HEK293 (cell line): ENCODE results near the gene COPZ1.

Experiments
- OVOL3 ChIP-seq: fragments of 450-650 bp; formaldehyde crosslinking; IDR thresholded peaks from 2 replicates; pipeline ENCODE4 v1.5.1; 2016; ENCODE audit warnings: missing biosample characterization, missing genetic modification characterization
- REPIN1 ChIP-seq: fragments of 450-650 bp; formaldehyde crosslinking; IDR thresholded peaks from 2 replicates; pipeline ENCODE4 v1.5.1; 2017; ENCODE audit warnings: missing biosample characterization, missing genetic modification characterization, low read depth
- SP3 ChIP-seq: fragments of 450-650 bp; formaldehyde crosslinking; IDR thresholded peaks from 2 replicates; pipeline ENCODE4 v1.5.1; 2016; ENCODE audit warnings: missing biosample characterization, missing genetic modification characterization
- TCF7L2 ChIP-seq: IDR thresholded peaks from 2 replicates; pipeline ENCODE4 v1.6.1; 2011; ENCODE audit warnings: low read depth, mild to moderate bottlenecking, inconsistent platforms, low read length, moderate library complexity, borderline replicate concordance
- ZBTB17 ChIP-seq: fragments of 450-650 bp; formaldehyde crosslinking; IDR thresholded peaks from 2 replicates; pipeline ENCODE4 v1.5.1; 2016; ENCODE audit warnings: missing biosample characterization, missing genetic modification characterization
- ZFHX2 ChIP-seq: fragments of 450-650 bp; formaldehyde crosslinking; conservative IDR thresholded peaks from 2 replicates; pipeline ENCODE4 v1.5.1; 2016; ENCODE audit warnings: missing biosample characterization, missing genetic modification characterization
- ZNF174 ChIP-seq: fragments of 450-650 bp; formaldehyde crosslinking; IDR thresholded peaks from 2 replicates; pipeline ENCODE4 v1.5.0; 2017; ENCODE audit warnings: missing biosample characterization, mild to moderate bottlenecking, missing genetic modification characterization
- ZNF214 ChIP-seq: fragments of 450-650 bp; formaldehyde crosslinking; IDR thresholded peaks from 2 replicates; pipeline ENCODE4 v1.5.1; 2017; ENCODE audit warnings: missing biosample characterization, mild to moderate bottlenecking, missing genetic modification characterization, borderline replicate concordance
- ZNF223 ChIP-seq: fragments of 450-650 bp; formaldehyde crosslinking; IDR thresholded peaks from 2 replicates; pipeline ENCODE4 v1.5.1; 2016; ENCODE audit warnings: missing biosample characterization, missing genetic modification characterization
- ZNF274 ChIP-seq, 2 experiments: fragments of 200-500 bp in 1 of 2; fragments of 450-650 bp in 1 of 2; sonication (Bioruptor generic) in 1 of 2; formaldehyde crosslinking in 1 of 2; IDR thresholded peaks; 2 replicates each; pipeline versions ENCODE4 v1.5.1 to v1.6.1; 2014 to 2016; ENCODE audit warnings: borderline replicate concordance in 1 of 2, inconsistent platforms in 1 of 2, low read length in 1 of 2, missing biosample characterization in 1 of 2, missing genetic modification characterization in 1 of 2
- ZNF341 ChIP-seq: fragments of 450-650 bp; formaldehyde crosslinking; IDR thresholded peaks from 2 replicates; pipeline ENCODE4; 2016; ENCODE audit warnings: low read depth, missing biosample characterization, missing genetic modification characterization
- ZNF350 ChIP-seq: fragments of 450-650 bp; formaldehyde crosslinking; IDR thresholded peaks from 2 replicates; pipeline ENCODE4 v1.5.0; 2017; ENCODE audit warnings: missing biosample characterization, mild to moderate bottlenecking, missing genetic modification characterization
- ZNF366 ChIP-seq: fragments of 450-650 bp; formaldehyde crosslinking; conservative IDR thresholded peaks from 2 replicates; pipeline ENCODE4 v1.5.1; 2016; ENCODE audit warnings: missing biosample characterization, missing genetic modification characterization
- ZNF843 ChIP-seq: fragments of 450-650 bp; formaldehyde crosslinking; IDR thresholded peaks from 2 replicates; pipeline ENCODE4 v1.5.1; 2016; ENCODE audit warnings: missing biosample characterization, missing genetic modification characterization
- ZSCAN23 ChIP-seq: fragments of 450-650 bp; formaldehyde crosslinking; IDR thresholded peaks from 2 replicates; pipeline ENCODE4 v1.5.1; 2016; ENCODE audit warnings: missing biosample characterization, missing genetic modification characterization
- TF ChIP-seq, protein P1 (sequence below): fragments of 450-650 bp; formaldehyde crosslinking; conservative IDR thresholded peaks from 2 replicates; pipeline ENCODE4 v1.5.1; 2016; ENCODE audit warnings: low read depth, missing biosample characterization, missing genetic modification characterization
- TF ChIP-seq, protein P2 (sequence below): fragments of 450-650 bp; formaldehyde crosslinking; IDR thresholded peaks from 2 replicates; pipeline ENCODE4 v1.5.1; 2016; ENCODE audit warnings: missing biosample characterization, missing genetic modification characterization, borderline replicate concordance
- TF ChIP-seq, protein P3 (sequence below): fragments of 450-650 bp; IDR thresholded peaks from 2 replicates; pipeline ENCODE4 v1.5.1; 2018; ENCODE audit warnings: missing biosample characterization, missing genetic modification characterization
- TF ChIP-seq, protein P4 (sequence below): fragments of 450-650 bp; formaldehyde crosslinking; IDR thresholded peaks from 2 replicates; pipeline ENCODE4 v1.5.1; 2016; ENCODE audit warnings: missing biosample characterization, missing genetic modification characterization
- TF ChIP-seq, protein P5 (sequence below): fragments of 450-650 bp; formaldehyde crosslinking; IDR thresholded peaks from 2 replicates; pipeline ENCODE4 v1.5.1; 2016; ENCODE audit warnings: missing biosample characterization, missing genetic modification characterization

Gene COPZ1

DNA sequence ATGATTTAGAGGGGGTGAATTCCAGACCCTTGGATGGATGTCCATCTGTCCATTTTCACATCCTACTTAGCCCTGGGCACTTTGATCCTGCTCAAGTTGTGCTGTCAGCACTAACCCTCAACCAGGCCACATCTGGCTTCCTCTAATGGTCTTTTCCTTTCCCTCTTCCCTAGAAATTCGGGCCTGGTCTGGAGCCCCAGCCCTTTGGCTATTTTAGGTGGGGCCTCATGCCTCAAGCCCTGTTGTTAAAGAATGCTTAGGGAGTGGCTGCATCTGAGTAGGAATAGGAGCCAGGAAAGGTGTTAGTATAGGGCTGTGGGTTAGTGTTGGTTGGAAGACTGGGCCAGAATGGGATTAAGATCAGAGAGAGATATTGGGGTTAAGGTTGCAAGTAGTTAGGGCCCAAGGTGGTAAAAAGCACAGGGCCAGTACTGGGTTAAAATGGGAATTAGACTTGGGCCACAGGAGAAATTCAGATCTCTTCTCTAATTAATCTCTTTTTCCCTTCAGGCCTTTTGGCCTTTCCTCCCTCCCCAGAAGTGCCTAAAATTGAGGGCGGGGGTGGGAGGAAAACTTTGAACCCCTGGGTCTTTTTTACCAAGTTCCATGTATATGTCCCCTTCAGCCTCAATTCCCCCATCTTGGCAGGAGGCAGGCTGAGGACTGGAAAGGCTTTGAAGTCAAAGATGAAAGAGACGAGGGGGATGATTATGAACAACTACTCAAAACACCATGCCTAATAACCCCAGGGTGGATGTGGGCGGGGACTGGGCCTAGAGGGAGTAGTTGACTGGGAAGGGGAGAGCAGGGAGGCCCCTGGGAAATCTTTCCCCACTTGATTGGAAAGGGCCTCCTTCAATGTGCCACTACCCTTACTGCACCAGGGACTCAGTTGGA is 63.6 kb downstream of the COPZ1 start (continued):
- TF ChIP-seq, protein P1, sequence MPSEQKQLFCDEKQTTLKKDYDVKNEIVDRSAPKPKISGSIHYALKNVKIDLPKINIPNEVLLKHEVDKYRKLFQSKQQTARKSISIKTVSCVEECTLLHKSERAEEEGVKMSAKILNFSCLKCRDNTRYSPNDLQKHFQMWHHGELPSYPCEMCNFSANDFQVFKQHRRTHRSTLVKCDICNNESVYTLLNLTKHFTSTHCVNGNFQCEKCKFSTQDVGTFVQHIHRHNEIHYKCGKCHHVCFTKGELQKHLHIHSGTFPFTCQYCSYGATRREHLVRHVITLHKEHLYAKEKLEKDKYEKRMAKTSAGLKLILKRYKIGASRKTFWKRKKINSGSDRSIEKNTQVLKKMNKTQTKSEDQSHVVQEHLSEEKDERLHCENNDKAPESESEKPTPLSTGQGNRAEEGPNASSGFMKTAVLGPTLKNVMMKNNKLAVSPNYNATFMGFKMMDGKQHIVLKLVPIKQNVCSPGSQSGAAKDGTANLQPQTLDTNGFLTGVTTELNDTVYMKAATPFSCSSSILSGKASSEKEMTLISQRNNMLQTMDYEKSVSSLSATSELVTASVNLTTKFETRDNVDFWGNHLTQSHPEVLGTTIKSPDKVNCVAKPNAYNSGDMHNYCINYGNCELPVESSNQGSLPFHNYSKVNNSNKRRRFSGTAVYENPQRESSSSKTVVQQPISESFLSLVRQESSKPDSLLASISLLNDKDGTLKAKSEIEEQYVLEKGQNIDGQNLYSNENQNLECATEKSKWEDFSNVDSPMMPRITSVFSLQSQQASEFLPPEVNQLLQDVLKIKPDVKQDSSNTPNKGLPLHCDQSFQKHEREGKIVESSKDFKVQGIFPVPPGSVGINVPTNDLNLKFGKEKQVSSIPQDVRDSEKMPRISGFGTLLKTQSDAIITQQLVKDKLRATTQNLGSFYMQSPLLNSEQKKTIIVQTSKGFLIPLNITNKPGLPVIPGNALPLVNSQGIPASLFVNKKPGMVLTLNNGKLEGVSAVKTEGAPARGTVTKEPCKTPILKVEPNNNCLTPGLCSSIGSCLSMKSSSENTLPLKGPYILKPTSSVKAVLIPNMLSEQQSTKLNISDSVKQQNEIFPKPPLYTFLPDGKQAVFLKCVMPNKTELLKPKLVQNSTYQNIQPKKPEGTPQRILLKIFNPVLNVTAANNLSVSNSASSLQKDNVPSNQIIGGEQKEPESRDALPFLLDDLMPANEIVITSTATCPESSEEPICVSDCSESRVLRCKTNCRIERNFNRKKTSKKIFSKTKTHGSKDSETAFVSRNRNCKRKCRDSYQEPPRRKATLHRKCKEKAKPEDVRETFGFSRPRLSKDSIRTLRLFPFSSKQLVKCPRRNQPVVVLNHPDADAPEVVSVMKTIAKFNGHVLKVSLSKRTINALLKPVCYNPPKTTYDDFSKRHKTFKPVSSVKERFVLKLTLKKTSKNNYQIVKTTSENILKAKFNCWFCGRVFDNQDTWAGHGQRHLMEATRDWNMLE (tag by site-specific recombination) = no peak
- TF ChIP-seq ZNF843 (tag by site-specific recombination) (no peak), ZNF274 (IDR thresholded peaks at IDR 0.05; ENCODE audit: low read length) (no peak), ZNF274 (tag by site-specific recombination; IDR thresholded peaks at IDR 0.05; ENCODE audit: borderline replicate concordance) (no peak), ZNF214 (no peak), ZSCAN23 (tag by site-specific recombination) (no peak), SP3 (no peak), ZNF366 (tag by site-specific recombination) (no peak), ZNF174 (tag by site-specific recombination) (no peak), ZNF350 (tag by site-specific recombination) (no peak), REPIN1 (tag by site-specific recombination) (no peak), ZFHX2 (peak; percentile 84), ZNF341 (tag by site-specific recombination) (no peak; the same call in 1 of the 2 replicates), TCF7L2 (peak; percentile 57; the same call in 1 of the 2 replicates), ZBTB17 (peak; percentile 36; the same call in 1 of the 2 replicates), OVOL3 (no peak), ZNF223 (tag by site-specific recombination) (no peak)
- TF ChIP-seq, protein P2, sequence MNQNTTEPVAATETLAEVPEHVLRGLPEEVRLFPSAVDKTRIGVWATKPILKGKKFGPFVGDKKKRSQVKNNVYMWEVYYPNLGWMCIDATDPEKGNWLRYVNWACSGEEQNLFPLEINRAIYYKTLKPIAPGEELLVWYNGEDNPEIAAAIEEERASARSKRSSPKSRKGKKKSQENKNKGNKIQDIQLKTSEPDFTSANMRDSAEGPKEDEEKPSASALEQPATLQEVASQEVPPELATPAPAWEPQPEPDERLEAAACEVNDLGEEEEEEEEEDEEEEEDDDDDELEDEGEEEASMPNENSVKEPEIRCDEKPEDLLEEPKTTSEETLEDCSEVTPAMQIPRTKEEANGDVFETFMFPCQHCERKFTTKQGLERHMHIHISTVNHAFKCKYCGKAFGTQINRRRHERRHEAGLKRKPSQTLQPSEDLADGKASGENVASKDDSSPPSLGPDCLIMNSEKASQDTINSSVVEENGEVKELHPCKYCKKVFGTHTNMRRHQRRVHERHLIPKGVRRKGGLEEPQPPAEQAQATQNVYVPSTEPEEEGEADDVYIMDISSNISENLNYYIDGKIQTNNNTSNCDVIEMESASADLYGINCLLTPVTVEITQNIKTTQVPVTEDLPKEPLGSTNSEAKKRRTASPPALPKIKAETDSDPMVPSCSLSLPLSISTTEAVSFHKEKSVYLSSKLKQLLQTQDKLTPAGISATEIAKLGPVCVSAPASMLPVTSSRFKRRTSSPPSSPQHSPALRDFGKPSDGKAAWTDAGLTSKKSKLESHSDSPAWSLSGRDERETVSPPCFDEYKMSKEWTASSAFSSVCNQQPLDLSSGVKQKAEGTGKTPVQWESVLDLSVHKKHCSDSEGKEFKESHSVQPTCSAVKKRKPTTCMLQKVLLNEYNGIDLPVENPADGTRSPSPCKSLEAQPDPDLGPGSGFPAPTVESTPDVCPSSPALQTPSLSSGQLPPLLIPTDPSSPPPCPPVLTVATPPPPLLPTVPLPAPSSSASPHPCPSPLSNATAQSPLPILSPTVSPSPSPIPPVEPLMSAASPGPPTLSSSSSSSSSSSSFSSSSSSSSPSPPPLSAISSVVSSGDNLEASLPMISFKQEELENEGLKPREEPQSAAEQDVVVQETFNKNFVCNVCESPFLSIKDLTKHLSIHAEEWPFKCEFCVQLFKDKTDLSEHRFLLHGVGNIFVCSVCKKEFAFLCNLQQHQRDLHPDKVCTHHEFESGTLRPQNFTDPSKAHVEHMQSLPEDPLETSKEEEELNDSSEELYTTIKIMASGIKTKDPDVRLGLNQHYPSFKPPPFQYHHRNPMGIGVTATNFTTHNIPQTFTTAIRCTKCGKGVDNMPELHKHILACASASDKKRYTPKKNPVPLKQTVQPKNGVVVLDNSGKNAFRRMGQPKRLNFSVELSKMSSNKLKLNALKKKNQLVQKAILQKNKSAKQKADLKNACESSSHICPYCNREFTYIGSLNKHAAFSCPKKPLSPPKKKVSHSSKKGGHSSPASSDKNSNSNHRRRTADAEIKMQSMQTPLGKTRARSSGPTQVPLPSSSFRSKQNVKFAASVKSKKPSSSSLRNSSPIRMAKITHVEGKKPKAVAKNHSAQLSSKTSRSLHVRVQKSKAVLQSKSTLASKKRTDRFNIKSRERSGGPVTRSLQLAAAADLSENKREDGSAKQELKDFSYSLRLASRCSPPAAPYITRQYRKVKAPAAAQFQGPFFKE (tag by site-specific recombination) = no peak
- TF ChIP-seq, protein P3, sequence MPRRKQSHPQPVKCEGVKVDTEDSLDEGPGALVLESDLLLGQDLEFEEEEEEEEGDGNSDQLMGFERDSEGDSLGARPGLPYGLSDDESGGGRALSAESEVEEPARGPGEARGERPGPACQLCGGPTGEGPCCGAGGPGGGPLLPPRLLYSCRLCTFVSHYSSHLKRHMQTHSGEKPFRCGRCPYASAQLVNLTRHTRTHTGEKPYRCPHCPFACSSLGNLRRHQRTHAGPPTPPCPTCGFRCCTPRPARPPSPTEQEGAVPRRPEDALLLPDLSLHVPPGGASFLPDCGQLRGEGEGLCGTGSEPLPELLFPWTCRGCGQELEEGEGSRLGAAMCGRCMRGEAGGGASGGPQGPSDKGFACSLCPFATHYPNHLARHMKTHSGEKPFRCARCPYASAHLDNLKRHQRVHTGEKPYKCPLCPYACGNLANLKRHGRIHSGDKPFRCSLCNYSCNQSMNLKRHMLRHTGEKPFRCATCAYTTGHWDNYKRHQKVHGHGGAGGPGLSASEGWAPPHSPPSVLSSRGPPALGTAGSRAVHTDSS (tag by site-specific recombination) = no peak
- TF ChIP-seq, protein P4, sequence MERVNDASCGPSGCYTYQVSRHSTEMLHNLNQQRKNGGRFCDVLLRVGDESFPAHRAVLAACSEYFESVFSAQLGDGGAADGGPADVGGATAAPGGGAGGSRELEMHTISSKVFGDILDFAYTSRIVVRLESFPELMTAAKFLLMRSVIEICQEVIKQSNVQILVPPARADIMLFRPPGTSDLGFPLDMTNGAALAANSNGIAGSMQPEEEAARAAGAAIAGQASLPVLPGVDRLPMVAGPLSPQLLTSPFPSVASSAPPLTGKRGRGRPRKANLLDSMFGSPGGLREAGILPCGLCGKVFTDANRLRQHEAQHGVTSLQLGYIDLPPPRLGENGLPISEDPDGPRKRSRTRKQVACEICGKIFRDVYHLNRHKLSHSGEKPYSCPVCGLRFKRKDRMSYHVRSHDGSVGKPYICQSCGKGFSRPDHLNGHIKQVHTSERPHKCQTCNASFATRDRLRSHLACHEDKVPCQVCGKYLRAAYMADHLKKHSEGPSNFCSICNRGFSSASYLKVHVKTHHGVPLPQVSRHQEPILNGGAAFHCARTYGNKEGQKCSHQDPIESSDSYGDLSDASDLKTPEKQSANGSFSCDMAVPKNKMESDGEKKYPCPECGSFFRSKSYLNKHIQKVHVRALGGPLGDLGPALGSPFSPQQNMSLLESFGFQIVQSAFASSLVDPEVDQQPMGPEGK (tag by site-specific recombination) = no peak; the same call in 1 of the 2 replicates
- TF ChIP-seq, protein P5, sequence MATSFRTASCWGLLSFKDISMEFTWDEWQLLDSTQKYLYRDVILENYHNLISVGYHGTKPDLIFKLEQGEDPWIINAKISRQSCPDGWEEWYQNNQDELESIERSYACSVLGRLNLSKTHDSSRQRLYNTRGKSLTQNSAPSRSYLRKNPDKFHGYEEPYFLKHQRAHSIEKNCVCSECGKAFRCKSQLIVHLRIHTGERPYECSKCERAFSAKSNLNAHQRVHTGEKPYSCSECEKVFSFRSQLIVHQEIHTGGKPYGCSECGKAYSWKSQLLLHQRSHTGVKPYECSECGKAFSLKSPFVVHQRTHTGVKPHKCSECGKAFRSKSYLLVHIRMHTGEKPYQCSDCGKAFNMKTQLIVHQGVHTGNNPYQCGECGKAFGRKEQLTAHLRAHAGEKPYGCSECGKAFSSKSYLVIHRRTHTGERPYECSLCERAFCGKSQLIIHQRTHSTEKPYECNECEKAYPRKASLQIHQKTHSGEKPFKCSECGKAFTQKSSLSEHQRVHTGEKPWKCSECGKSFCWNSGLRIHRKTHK = no peak
